ENCODE measurements around the gene FGD5.

Gene FGD5

DNA sequence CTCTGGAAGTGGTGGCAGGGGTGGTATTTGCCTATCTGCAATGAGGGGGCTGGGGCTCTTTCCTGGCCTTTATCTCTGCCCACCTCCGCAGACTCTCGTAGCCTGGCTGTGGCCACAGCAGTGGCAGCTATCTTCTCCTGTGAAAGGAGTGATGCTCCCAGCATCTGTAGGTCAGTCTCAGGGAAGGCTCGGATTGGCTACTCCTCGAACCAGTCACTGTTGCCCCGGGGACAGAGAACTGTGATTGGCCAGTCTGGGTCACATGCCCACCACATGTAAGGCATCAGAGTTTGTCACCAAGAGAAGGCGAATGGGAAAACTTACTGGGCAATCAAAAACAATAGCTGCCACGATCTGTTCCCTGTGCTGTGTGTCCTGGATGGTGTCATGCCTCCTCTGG is 30.1 kb upstream of the FGD5 start:
- no peak for DNase-seq

DNA sequence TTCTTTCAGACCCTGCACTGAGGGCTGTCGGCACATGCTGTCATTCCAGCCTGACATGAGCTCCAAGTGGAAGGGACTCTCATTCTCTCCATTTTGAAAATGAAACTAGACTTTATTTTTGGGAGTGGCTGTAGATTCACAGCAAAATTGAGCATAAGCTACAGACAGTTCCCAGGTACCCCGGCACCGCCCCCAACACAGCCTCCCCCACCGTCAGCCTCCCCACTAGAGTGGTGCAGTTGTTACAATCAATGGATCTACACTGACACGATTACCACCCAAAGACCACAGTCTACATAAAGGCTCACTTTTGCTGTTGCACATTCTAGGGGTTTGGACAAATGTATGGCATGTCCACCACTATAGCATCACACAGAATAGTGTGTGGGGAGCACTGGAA is 29.5 kb upstream of the FGD5 start:
- DNase-seq: no peak

GRCh38 chr3:14789640-14790285 is 29.0 kb upstream of the FGD5 start:
- no peak for DNase-seq

- no peak for DNase-seq
Observed at GRCh38 chr3:14791343-14791945, 27.3 kb upstream of the FGD5 start.

GRCh38 chr3:14792691-14793121 is 26.1 kb upstream of the FGD5 start:
- no peak for DNase-seq

DNA sequence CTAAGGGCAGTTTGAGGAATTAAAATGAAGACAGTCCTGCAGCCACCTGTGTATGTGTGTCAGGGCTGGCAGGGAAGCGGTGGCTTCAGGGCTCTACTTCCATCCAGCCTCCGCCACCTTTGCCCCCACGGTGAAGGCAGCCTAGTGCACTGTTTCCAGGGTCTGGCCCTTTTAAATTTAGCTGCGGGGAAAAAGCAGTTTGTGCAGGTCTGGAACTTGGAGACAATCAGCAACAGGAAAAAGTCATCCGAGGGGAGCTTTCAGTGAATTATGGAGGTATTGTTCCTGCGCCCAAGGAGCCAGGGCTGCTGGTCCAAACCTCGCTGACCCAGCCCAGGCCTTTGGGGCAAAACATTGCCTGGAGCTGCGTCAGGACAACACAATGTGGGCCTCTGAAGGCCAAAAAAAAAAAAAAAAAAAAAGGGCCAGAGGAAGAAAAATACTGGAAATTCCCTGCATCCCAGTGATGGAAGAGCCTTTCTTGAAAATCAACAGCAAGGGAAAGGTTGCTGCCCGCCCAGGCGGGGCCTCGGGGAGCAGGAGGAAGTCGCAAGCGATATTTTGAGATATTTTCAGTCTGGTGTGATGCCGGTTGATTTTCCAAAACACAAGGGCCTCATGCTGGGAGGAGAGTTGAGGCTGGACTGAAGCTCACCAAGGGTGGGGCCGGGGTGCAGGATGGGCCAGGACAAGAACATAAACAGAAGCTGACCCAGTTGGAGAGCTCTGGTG is 25.5 kb upstream of the FGD5 start:
- no peak for DNase-seq

DNA sequence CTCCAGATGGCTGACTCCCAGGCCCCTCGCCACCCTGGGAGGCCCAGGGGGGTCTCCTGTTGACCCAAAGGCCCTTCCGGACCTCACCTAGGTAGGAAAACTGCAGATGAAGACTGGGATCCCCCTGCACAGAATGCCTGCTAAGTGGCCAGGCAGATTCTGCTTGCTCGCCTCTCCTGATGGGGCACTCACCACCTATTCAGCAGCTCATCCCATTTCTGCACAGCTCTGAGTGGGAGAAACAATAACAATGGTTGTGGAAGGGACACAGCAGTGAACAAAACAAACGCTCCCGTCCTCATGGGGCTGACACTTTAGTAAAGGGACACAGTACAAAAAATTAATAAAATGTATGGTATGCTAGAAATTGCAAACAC is 24.9 kb upstream of the FGD5 start:
- no peak for DNase-seq

DNA sequence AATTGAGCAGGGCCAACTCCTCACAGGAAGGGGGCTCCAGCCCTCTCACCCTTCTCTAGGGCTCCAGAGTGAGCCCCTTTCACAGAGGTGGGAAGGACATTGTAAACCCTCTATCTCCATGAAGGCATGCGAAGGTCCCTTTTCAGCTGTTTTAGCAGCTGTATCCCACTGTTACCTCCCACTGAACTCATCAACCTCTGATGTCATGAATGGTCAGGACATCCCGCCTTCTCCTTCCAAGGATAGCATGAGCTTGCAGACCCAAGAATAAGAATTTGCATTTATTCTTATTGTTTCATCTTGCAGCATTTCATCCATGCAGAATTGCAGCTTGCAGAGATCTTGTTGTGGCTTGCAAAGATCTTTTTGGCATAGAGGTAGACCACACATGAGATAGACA is 24.3 kb upstream of the FGD5 start:
- no peak for DNase-seq

GRCh38 chr3:14795996-14796395 is 22.8 kb upstream of the FGD5 start:
- no peak for DNase-seq

- DNase-seq: no peak
Observed at GRCh38 chr3:14796403-14797077, 22.2 kb upstream of the FGD5 start.

DNA sequence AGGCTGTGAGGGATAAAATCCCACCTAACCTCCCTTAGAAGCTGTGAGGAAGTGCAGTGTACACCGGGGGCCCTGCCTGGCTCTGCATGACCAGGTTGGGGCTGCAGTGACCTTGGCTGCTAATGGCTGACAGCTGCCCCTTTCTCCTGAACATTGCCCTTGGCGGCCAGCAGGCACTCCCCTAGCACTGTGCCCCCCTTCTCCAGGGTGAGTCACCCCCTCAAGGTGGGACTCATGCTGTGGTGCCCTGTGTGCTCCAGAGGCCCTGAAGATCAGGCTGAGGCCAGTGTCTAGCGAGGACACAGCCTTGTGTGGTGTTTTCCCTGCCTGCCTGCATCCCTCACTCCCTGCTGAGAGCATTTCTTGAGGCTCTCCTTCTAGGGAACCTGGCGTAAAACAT is 21.0 kb upstream of the FGD5 start:
- DNase-seq: no peak

DNA sequence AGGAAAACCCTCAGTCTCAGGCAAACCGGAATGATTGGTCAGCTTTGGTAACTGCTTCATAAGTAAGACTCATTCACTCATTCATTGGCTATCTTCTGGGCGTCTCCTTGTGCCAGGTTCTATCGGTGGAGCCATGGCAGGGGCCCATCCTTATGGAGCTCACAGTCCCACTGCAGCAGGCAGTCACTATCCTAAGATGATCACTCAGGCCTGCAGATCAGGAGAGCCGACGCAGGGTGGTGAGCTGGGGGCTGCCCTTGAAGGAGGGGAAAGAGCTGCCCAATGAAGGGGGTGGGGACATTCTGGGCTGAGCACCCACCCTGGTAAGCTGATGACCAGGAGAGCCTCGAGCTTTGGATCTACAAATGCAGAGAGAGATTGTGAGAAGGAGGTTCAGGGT is 20.5 kb upstream of the FGD5 start:
- no peak for DNase-seq

DNA sequence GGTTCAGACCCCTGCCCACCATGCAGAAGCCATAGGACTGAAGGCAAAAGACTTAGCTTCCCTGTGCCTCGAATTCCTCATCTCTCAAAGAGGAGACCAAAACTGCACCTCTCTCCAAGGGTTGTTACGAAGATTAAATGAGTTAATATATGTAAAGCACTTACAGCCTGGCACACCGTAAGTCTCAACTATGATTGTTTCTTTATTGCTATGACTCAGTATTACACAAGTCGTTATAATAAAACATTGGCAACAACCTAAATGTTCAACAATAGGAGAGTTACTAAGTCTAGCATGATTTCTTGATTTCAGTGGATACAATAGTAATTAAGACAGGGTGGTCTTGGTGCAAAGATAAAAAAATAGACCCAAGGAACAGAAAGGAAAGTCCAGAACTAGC is 19.6 kb upstream of the FGD5 start:
- DNase-seq: no peak

- no peak for DNase-seq
Observed at GRCh38 chr3:14801031-14801430, 17.7 kb upstream of the FGD5 start.

DNA sequence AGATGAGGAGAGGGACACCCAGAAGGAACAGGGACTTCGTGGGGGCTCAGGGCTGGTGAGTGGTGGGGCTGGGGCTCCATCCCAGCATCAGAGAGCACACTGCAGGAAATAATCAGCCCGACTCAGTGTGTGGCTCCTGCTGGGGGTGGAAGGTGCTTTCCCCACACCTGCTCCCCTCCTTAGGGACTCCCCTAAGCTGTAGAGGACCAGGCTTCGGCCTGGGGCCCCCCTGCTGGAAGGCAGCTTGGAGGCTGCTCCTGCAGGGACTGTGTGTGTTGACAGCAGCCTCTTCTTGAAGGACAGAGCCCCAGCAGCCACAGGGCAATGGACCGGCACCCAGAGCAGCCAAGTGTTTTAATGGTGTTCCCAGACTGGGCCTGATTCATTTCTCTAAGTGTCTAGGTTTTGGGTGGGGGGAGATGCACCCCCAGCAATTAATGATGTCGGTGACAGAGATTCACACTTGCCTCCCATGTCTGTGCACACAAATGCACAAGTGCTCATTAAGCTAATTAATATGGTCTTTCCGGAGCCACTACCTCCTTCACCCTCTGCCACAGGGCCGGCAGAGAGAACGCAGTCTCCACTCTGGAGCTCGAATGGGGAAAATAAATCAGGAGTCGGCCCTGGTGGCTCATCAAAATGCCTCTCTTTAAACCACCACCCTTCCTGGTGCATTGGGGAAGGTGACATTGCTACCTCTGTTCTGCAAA is 16.9 kb upstream of the FGD5 start:
- no peak for DNase-seq

DNA sequence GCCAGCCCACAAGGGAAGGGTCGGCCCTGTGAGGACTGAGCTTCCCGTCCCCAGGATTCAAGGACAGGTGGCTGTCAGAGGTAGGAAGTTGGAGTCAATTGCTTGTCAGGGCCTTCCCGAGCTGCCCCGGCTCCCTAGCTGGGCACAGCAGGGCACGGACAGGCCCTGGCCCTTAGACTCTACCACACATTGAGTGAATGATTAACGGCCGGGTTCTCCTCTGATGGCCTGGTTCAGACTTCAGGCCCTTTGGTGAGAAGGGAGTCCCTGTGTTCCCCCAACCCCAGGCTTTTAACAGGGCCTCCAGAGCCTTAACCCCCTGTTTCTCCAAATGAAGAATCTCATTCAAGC is 16.4 kb upstream of the FGD5 start:
- DNase-seq: no peak

- DNase-seq: no peak
Observed at GRCh38 chr3:14803101-14803980, 15.4 kb upstream of the FGD5 start.

DNA sequence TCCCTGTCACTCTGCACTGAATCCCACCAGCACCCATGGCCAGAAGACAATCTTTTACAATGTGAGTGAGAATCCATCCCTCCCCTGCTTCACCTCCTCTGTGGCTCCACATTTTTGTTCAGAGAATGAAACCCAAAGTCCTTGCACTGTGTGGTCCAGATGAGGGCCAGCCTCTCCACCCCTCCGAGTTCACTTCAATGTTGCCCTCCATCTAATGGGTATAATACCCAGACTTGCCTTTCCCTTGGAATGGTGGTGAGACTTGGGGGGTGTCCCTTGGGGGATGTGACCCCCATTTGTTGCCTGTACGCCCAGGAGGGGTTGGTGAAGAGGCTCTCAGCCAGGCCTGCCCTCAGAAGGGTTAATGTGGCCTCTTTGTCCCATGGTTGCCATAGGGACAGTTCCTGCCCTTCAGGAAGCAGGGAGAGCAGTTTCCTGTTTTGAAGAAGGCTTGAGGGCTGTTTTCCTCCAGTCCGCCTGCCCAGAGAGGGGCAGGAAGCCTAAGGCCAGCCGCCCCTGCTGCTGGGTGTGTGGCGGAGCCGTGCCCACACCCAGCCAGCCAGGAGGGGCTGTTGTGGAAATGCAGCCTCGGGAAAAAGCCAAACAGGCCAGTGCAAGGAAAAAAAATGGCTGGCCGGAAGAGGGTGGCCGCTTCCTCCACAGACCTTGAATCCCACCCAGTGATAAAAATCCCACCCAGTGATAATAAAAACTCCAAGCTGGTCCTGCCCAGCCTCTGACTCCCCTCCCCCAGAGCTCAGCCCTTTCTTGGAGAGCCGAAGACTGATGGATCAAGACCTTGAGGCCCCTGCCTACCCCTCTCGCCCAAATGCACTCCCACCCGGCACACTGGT is 14.6 kb upstream of the FGD5 start:
- no peak for DNase-seq

DNA sequence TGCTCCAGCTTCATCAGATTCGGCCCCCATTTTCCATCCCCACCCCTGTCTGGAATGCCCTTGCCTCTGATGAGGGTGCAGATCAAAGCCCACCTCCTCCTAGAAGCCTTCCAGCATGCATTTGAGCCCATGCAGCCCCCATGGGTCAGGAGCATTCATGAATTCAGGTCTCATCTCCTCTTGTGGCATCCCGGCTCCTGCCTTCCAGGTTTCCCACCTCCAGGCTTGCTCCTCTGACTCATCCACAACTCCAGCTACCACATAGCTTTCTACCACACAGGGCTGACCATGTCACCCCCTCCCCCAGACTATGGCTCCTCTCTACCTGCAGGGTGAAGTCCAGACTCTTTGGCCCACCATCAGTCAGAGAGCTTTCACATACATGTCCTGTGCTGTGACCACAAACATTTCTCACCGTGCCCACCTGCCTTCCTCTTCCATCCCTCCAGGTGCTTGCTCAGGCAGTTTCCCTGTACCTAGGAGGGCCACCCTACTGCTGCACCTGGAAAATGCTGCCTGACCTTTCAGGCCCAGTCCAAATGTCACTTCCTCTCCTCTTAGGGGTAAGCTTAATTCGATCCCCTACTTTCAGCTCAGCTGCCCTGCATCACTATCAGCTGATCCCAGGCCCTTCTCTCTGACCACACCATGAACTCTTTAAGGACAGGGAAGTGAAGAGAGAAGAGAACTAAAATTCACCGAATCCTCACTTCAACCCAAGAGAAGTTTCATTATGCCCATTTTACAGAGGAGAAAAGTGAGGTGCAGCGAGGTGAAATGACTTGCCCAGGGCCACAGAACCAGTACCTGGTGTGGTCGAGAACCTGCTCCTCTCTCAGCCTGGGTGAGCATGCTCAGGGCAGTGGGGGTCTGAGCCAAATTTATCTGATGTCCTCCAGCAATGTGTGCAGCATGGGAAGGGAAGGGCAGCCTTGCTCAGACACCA is 13.7 kb upstream of the FGD5 start:
- no peak for DNase-seq

DNA sequence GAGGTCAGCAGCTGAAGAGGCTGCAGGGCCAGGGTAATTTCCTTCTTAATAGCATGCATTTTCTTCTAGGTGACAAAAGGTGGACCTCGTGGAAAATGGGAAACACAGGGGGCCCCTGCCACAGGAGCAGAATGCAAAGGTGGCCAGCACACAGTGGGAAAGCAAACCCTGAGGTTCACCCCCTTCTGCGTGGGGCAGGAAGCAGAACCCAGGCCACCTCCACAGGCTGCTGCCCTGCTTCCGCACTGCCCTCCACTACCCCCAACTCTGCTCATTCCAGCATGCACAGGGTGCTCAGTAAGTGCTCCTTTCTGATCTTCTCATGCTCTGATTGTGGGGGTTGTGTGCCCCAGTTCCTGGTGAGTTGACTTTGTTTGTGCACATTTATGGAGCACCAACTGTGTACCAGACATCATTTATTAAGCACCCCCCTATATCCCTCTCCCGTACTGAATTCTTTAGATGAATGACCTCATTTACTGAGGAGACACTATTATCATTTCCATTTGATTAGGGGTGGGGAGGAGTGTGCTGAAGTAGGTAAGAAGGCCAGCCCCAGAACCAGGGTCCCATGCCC is 12.7 kb upstream of the FGD5 start:
- no peak for DNase-seq
